Fibroblast of villous mesenchyme (primary cell): ENCODE results near the gene DNM3. TPM values are rescaled to one million over a fixed set of nuclear protein-coding genes. Genes with fewer than 3 reads are reported as not detected.

Source experiments
- DNase-seq: peaks from one replicate; pipeline ENCODE4 v3.0.0-alpha.2; 2010; ENCODE audit warnings: low read depth
- H3K4me3 ChIP-seq: 2 replicates; pipeline ENCODE4 v1.5.1; 2011; ENCODE audit warnings: low read depth, mild to moderate bottlenecking, low read length
- CTCF ChIP-seq: IDR thresholded peaks from 2 replicates; pipeline ENCODE4 v1.5.1; 2012; ENCODE audit warnings: low read depth, mild to moderate bottlenecking, low read length; ENCODE audit not compliant: insufficient read depth
- total RNA-seq: library from RNA; depleted of rRNA; stranded (reverse); fragments of >200 nt; gene quantifications from 2 replicates; pipeline ENCODE4 v1.2.3, GENCODE V29; 2012

DNM3 gene
- total RNA-seq, 1 donor = 2.2 TPM

GRCh38 chr1:172395576-172395975 is 554.3 kb downstream of the DNM3 start:
- TF ChIP-seq CTCF = no peak
- no peak for DNase-seq
- no peak overlapping the region for H3K4me3 ChIP-seq

- DNase-seq = peak; percentile 37
- TF ChIP-seq CTCF = no peak
- H3K4me3 ChIP-seq = no peak overlapping the region
These were observed 555.9 kb downstream of the DNM3 start for GRCh38 chr1:172397221-172397620.

- no peak for DNase-seq
- no peak for TF ChIP-seq CTCF
- H3K4me3 ChIP-seq = no peak overlapping the region
These were observed 556.3 kb downstream of the DNM3 start for GRCh38 chr1:172397633-172398032.

GRCh38 chr1:172398193-172398592 is 556.9 kb downstream of the DNM3 start:
- no peak for TF ChIP-seq CTCF
- H3K4me3 ChIP-seq = no peak overlapping the region
- DNase-seq = no peak

GRCh38 chr1:172398970-172399755 is 557.9 kb downstream of the DNM3 start:
- peak; percentile 91 for DNase-seq
- no peak overlapping the region for H3K4me3 ChIP-seq
- TF ChIP-seq CTCF = peak; percentile 62

GRCh38 chr1:172399756-172400721 is 558.7 kb downstream of the DNM3 start:
- no peak overlapping the region for H3K4me3 ChIP-seq
- no peak for TF ChIP-seq CTCF
- no peak for DNase-seq
